ENCODE data around the gene RPL18A.

Gene RPL18A

DNA sequence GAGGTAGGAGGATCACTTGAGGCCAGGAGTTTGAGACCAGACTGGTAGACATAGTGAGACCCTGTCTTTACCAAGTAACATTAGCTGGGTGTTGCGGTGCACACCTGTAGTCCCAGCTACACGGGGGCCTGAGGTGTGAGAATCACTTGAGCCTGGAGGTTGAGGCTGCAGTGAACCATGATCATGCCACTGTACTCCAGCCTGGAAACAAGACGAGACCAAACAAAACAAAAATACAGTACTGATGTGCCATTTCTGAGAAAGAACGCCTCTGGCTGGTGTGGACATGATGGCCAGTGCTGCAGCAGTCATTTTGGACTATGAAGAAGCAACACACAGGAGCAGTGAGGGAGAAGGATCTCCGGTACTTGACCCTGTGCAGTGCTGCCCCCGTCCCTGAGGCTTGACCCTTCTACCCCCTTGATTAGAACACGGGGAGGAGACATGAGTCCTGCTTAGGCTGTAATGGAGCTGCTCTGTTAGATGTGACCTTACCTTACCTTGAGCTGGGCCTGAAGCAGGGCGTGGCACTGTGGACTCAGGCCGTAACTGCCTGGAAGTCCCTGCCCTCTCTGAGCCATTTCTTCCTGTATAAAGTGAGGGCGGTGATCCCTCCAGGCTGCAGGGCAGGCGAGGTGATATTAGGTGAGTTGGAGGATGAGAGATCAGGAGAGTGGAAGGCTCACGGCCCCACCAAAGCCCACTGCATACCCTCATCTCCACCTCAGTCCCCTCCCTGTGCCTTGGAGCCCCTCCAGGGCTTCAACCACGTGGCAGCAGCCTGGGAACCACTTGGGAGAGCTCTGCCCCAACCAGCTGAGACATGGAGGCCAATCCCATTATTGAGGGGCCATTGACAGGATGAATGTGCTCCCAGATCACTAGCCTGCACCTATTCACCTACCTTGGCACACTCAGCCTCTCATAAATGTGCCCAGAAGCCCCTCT is 5.9 kb downstream of the RPL18A start:
- Histone ChIP-seq H3K4me2 (ENCODE audit: low read length) (no peak overlapping the region), H3K4me1 (peaks cover 7% of the 10 kb centered on the region), H3K79me2 (peaks cover 8% of the 10 kb centered on the region), H3K27me3 (ENCODE audit: control insufficient read depth, insufficient read depth, low read length) (no peaks in the 10 kb centered on the region), H3K27ac (no peak overlapping the region), H3K9me3 (ENCODE audit: control insufficient read depth, low read length) (no peaks in the 10 kb centered on the region), H2AFZ (no peak overlapping the region), H3K9ac (no peak overlapping the region), H3K36me3 (ENCODE audit: control insufficient read depth, insufficient read depth, low read length) (no peaks in the 10 kb centered on the region), H3K4me3 (ENCODE audit: low read depth, low read length) (no peak overlapping the region)
- TF ChIP-seq, protein P1, sequence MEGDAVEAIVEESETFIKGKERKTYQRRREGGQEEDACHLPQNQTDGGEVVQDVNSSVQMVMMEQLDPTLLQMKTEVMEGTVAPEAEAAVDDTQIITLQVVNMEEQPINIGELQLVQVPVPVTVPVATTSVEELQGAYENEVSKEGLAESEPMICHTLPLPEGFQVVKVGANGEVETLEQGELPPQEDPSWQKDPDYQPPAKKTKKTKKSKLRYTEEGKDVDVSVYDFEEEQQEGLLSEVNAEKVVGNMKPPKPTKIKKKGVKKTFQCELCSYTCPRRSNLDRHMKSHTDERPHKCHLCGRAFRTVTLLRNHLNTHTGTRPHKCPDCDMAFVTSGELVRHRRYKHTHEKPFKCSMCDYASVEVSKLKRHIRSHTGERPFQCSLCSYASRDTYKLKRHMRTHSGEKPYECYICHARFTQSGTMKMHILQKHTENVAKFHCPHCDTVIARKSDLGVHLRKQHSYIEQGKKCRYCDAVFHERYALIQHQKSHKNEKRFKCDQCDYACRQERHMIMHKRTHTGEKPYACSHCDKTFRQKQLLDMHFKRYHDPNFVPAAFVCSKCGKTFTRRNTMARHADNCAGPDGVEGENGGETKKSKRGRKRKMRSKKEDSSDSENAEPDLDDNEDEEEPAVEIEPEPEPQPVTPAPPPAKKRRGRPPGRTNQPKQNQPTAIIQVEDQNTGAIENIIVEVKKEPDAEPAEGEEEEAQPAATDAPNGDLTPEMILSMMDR (IDR thresholded peaks at IDR 0.05), result no peak

DNA sequence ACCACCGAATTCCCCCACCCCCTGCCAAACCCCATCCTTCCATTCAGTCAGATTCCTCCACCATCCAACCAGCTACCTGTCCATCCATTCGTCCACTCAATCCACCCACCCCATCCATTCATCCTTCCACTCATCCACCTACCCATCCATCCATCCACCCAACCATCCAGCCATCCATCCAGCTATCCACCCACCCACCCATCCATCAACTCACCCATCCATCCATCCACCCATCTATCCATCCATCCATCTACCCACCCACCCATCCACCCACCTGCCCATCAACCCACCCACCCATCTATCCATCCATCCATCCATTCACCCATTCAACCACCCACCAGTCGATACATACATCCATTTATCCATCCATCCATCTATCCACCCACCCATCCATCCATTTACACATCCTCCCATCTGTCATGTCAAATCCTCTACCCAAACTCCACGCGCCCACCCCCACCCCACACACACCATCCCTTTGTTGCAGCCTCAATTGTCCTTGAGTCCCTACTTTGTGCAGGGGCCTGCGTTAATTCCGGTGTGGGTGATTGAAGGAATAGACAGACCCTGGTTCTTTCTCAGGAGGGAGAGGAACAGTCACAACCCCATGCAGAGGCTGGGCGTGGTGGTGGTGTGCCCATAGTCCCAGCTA is 6.7 kb downstream of the RPL18A start:
- Histone ChIP-seq H3K27ac (no peak overlapping the region), H3K9ac (no peak overlapping the region), H3K4me1 (peaks cover 3% of the 10 kb centered on the region), H3K4me2 (ENCODE audit: low read length) (no peak overlapping the region), H3K27me3 (ENCODE audit: control insufficient read depth, insufficient read depth, low read length) (no peaks in the 10 kb centered on the region), H3K4me3 (ENCODE audit: low read depth, low read length) (no peak overlapping the region), H3K9me3 (ENCODE audit: control insufficient read depth, low read length) (no peaks in the 10 kb centered on the region), H2AFZ (no peak overlapping the region), H3K79me2 (peaks cover 3% of the 10 kb centered on the region), H3K36me3 (ENCODE audit: control insufficient read depth, insufficient read depth, low read length) (no peaks in the 10 kb centered on the region)
- TF ChIP-seq, protein P1 (IDR thresholded peaks at IDR 0.05), result no peak

DNA sequence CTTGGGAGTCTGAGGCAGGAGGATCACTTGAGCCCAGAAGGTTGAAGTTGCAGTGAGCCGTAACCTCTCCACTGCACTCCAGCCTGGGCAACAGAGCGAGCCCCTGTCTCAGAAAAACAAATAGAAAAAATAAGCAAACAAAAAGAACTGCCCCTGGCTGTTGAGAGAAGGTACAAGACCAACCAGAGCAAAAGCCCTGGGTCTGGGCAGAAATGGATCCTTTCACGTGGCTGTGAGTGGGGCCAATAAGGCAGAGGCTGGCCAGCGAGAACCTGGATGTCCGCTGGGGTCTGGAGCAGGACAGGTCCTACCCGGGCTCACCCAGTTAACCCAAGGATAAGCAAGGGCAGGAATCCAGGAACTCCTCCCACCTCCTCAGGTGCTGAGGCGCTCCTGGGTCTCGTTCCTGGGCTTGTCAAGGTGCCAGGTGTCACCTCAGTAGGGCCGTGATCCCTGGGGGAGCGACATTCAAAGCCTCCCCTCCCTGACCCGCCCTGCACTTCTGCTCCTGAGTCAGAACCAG is 7.3 kb downstream of the RPL18A start:
- Histone ChIP-seq H3K4me2 (ENCODE audit: low read length) (no peak overlapping the region), H3K27me3 (ENCODE audit: control insufficient read depth, insufficient read depth, low read length) (no peaks in the 10 kb centered on the region), H3K79me2 (no peaks in the 10 kb centered on the region), H3K27ac (no peak overlapping the region), H3K4me1 (no peaks in the 10 kb centered on the region), H2AFZ (no peak overlapping the region), H3K9me3 (ENCODE audit: control insufficient read depth, low read length) (no peaks in the 10 kb centered on the region), H3K36me3 (ENCODE audit: control insufficient read depth, insufficient read depth, low read length) (no peaks in the 10 kb centered on the region), H3K9ac (no peak overlapping the region), H3K4me3 (ENCODE audit: low read depth, low read length) (no peak overlapping the region)
- TF ChIP-seq, protein P1 (IDR thresholded peaks at IDR 0.05), result no peak

DNA sequence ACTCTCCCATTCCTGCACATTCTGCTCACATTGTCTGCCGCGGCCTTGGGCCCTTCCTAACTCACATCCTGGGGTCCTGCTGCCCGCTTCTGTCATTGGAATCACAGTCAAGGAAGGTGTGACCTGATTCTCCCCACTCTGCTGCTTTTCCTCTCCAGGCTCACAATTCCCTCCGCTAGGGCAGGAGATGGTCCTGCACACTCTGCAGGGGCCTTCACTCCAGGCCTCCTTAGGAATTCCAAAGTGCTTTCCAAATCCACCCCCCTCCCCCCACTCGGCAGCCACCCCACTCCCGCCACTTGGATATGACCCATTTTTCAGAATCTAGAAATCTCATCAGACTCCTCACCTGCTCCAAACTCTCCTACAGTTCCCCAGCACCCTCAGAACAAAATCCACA is 9.0 kb downstream of the RPL18A start:
- H3K9ac ChIP-seq, result no peak overlapping the region
- no peaks in the 10 kb centered on the region for H3K9me3 ChIP-seq (ENCODE audit: control insufficient read depth, low read length)
- no peaks in the 10 kb centered on the region for H3K4me1 ChIP-seq
- H3K4me3 ChIP-seq (ENCODE audit: low read depth, low read length), result no peak overlapping the region
- no peak overlapping the region for H3K4me2 ChIP-seq (ENCODE audit: low read length)
- no peaks in the 10 kb centered on the region for H3K36me3 ChIP-seq (ENCODE audit: control insufficient read depth, insufficient read depth, low read length)
- H2AFZ ChIP-seq, result no peak overlapping the region
- TF ChIP-seq, protein P1 (IDR thresholded peaks at IDR 0.05), result no peak
- no peaks in the 10 kb centered on the region for H3K79me2 ChIP-seq
- no peak overlapping the region for H3K27ac ChIP-seq
- H3K27me3 ChIP-seq (ENCODE audit: control insufficient read depth, insufficient read depth, low read length), result no peaks in the 10 kb centered on the region
